Measurements from ENCODE around the gene TMEM109.

GRCh38 chr11:60916669-60917206 is 2.8 kb downstream of the TMEM109 start:
- TF ChIP-seq CTCF (conservative IDR thresholded peaks at IDR 0.05; ENCODE audit: low read depth in 2 of 2), result no peak
- TF ChIP-seq ZNF114 (CRISPR knock-in tag; IDR thresholded peaks at IDR 0.05), result no peak
- no peak for TF ChIP-seq POLR2AphosphoS5 (IDR thresholded peaks at IDR 0.05; ENCODE audit: low read depth)
- no peak for TF ChIP-seq EZH2 (IDR thresholded peaks at IDR 0.05; ENCODE audit: low read depth, unreplicated experiment)
- TF ChIP-seq EZH2phosphoT487 (IDR thresholded peaks at IDR 0.05; ENCODE audit: unreplicated experiment), result no peak
- TF ChIP-seq JUNB (IDR thresholded peaks at IDR 0.05; ENCODE audit: unreplicated experiment), result no peak
- no peak for TF ChIP-seq REST (IDR thresholded peaks at IDR 0.05; ENCODE audit: unreplicated experiment)
- TF ChIP-seq CREB1 (CRISPR knock-in tag; IDR thresholded peaks at IDR 0.05; ENCODE audit: low read depth), result no peak
- no peak for TF ChIP-seq STAT1 (IDR thresholded peaks at IDR 0.05; ENCODE audit: unreplicated experiment)
- TF ChIP-seq NANOG (IDR thresholded peaks at IDR 0.05; ENCODE audit: borderline replicate concordance), result no peak
- TF ChIP-seq ZNF331 (CRISPR knock-in tag; IDR thresholded peaks at IDR 0.05; ENCODE audit: low read depth), result no peak
- TF ChIP-seq, protein P1, sequence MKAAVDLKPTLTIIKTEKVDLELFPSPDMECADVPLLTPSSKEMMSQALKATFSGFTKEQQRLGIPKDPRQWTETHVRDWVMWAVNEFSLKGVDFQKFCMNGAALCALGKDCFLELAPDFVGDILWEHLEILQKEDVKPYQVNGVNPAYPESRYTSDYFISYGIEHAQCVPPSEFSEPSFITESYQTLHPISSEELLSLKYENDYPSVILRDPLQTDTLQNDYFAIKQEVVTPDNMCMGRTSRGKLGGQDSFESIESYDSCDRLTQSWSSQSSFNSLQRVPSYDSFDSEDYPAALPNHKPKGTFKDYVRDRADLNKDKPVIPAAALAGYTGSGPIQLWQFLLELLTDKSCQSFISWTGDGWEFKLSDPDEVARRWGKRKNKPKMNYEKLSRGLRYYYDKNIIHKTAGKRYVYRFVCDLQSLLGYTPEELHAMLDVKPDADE (IDR thresholded peaks at IDR 0.05), result no peak

All from GM23338 (cell line).